Measurements from ENCODE around the gene ABCC5.

DNA sequence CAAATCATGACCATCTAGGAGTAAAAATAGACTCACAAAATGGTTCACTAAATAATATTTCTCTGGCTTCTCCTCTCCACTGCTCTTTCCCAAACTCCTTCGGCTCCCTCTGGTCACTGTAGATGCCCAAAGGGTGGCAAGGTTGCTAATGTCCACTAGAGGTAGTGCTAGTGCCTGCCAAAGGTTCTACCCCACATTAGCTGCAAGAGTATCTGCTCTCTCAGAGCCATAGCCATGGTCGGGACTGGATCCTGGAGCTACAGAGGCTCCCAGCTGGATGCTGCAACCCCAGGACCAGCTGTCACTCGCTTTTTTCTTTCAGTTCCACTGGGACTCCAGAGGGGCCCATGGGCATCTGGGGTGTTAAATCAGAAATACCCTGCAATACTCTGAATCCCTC, 22.3 kb upstream of the ABCC5 start:
- no peak for TF ChIP-seq CTCF (IDR thresholded peaks at IDR 0.05)
- no peak for TF ChIP-seq POLR2A (IDR thresholded peaks at IDR 0.05)
